OCI-LY1 (cell line): ENCODE measurements around the gene QRFP.

Experiments used
- EZH2 ChIP-seq: fragments of 200-600 bp; sonication (generic), shearing (Covaris generic); IDR thresholded peaks from 2 replicates; pipeline ENCODE4 v1.8.0; 2017; ENCODE audit warnings: borderline replicate concordance, mixed run types, mild to moderate bottlenecking, antibody characterized with exemption, low read length, moderate library complexity, mixed read lengths
- TF ChIP-seq, protein P1 (sequence below): fragments of 200-600 bp; sonication (generic), shearing (Covaris generic); IDR thresholded peaks from 2 replicates; pipeline ENCODE4 v1.5.1; 2017; ENCODE audit warnings: mild to moderate bottlenecking, antibody characterized with exemption, low read length, moderate library complexity, mixed read lengths

DNA sequence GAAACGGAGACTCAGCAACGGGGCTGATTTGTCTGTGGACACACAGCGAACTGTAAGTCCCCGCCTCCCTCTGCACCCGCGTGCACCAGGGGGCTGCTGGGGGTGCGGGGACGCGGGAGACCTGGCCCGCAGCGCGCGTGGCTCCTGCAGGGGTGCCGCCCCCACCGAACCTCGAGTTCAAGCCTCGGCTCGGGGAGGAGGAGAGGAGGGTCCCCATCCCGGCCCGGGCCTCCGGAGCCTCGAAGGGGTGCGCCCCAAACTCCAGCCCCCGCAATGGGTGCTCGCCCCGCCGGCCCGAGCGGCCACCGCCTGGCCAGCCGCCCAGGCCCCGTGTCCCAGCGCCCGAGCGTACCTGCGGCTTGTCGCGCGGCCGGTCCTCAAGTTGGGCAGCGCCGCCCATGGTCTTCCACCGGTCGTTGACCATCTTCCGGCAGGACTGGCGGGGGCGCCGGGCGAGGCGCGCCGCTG is 41.6 kb upstream of the QRFP start:
- TF ChIP-seq, protein P1, sequence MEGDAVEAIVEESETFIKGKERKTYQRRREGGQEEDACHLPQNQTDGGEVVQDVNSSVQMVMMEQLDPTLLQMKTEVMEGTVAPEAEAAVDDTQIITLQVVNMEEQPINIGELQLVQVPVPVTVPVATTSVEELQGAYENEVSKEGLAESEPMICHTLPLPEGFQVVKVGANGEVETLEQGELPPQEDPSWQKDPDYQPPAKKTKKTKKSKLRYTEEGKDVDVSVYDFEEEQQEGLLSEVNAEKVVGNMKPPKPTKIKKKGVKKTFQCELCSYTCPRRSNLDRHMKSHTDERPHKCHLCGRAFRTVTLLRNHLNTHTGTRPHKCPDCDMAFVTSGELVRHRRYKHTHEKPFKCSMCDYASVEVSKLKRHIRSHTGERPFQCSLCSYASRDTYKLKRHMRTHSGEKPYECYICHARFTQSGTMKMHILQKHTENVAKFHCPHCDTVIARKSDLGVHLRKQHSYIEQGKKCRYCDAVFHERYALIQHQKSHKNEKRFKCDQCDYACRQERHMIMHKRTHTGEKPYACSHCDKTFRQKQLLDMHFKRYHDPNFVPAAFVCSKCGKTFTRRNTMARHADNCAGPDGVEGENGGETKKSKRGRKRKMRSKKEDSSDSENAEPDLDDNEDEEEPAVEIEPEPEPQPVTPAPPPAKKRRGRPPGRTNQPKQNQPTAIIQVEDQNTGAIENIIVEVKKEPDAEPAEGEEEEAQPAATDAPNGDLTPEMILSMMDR: no peak
- no peak for TF ChIP-seq EZH2
